Measurements from ENCODE around the gene POLD4.

Gene POLD4

DNA sequence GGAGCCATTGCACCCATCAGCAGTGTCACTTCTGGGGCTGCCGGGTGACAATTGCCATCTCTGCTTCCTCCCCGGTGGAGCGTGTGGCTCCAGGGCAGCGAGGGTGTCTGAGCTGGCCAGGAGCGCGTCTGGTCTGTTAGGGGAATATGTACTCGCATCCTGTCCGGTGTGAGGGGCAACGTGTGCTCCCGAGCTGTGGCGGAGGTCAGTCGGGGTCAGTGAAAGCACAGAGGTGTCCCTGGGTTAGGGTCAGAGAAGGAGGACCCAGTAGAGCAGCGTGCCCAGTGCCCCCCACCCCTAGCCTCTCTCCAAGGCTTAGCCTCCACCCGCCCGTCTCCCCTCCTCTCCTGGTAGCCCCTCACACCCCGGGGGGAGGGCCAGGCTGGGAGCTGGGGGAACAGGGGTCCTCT lies 18.6 kb upstream of the POLD4 start:
- H3K27ac ChIP-seq: no peak overlapping the region
- no peak for TF ChIP-seq CTCF (conservative IDR thresholded peaks at IDR 0.05)
- no peak for TF ChIP-seq ZFX (IDR thresholded peaks at IDR 0.05)

- H3K27ac ChIP-seq: no peak overlapping the region
- TF ChIP-seq ZFX (IDR thresholded peaks at IDR 0.05): no peak
- TF ChIP-seq CTCF (conservative IDR thresholded peaks at IDR 0.05): no peak; the same call in 1 of the 2 replicates
These were observed 18.0 kb upstream of the POLD4 start for GRCh38 chr11:67371189-67371910.

DNA sequence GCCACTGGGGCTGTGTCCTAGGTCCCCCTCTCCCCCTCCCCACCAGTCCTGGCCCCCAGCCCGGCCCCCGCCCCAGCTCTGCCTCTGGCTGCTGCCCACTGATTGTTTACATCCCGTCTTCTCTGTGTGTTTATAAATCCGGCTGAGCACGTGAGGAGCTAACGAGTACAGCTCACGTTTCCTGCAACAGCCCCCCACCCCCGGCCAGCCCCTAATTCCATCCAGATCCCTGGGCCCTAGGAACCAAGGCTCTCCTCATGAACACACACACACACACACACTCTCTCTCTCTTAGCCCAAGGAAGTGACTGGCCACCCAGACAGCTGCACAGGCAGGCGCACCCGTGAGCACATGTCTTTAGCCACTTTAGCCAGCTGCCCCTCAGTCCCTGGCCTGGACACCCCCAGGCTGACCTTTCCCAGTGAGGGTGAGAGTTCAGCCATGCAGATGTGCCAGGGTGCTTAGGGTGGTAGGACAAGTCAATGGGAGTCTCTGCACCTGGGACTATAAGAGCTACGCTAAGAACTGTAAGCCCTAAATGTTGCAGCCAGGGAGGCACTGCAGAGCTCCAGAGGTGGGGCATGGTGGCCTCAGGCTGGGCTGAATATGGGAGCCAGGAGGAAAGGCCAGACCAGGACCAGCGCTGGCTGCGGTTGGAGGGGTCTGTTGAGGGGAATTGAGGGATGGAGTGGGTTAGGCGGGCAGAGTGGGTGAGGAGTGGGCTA lies 17.2 kb upstream of the POLD4 start:
- no peak overlapping the region for H3K27ac ChIP-seq
- no peak for TF ChIP-seq CTCF (conservative IDR thresholded peaks at IDR 0.05)
- TF ChIP-seq ZFX (IDR thresholded peaks at IDR 0.05): no peak

GRCh38 chr11:67369801-67370284 lies 16.5 kb upstream of the POLD4 start:
- H3K27ac ChIP-seq: no peak overlapping the region

GRCh38 chr11:67369275-67369674 lies 15.9 kb upstream of the POLD4 start:
- no peak for TF ChIP-seq ZFX (IDR thresholded peaks at IDR 0.05)
- TF ChIP-seq CTCF (conservative IDR thresholded peaks at IDR 0.05): no peak
- H3K27ac ChIP-seq: no peak overlapping the region

More at GRCh38 chr11:67369801-67370284, 16.5 kb upstream of the POLD4 start:
- TF ChIP-seq ZFX (IDR thresholded peaks at IDR 0.05): no peak
- TF ChIP-seq CTCF (conservative IDR thresholded peaks at IDR 0.05): no peak

DNA sequence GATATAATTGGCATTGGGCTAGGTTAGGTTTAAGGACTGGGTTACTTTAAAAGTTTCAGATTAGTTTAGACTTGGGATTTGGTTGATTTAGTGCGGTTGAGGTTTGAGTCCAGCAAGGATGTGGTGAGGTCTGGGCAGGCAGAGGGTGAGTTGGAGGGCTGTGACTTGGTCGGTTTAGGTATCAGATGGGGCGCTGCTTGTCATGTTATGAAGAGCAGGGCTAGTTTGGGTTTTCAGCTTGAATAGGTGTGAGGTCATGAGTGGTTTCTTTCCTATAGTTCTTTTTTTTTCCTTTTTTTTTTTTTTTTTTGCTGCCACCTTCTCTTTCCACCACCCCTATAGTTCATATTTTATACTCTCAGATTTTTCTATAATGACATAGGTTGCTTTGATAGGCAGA lies 15.3 kb upstream of the POLD4 start:
- TF ChIP-seq ZFX (IDR thresholded peaks at IDR 0.05) (no peak), CTCF (conservative IDR thresholded peaks at IDR 0.05) (no peak)
- H3K27ac ChIP-seq: no peak overlapping the region

DNA sequence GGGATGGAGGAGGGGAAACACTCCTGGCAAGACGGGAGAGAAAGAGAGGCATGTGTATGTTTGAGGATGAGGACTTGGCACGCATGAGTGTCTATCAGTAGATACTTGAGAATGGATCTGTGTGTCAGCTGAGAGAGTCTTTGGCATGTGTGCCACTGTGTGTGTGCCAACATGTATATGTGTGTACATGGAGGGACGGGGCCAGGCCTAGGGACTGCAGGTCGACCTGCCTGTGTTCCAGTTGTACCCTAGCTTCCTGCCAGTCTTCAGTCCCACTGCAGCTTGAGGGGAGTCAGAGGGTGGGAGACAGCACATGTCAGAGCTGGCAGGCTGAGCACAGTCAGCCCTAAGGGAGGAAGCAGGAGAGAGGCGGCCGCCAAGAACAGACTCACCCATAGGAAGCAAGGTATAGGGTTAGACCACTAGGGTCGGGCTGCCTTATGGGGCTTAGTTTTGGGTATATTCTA lies 14.4 kb upstream of the POLD4 start:
- TF ChIP-seq CTCF (conservative IDR thresholded peaks at IDR 0.05) (no peak), ZFX (IDR thresholded peaks at IDR 0.05) (no peak)
- no peak overlapping the region for H3K27ac ChIP-seq

All from C4-2B (cell line).